GM18517 (cell line): ENCODE measurements around the gene PHF19.

ENCODE experiments used
- ATAC-seq: cut with Tn5 transposase; IDR thresholded peaks from one replicate; pipeline ENCODE4 v1.9.1; 2021; ENCODE audit warnings: mild to moderate bottlenecking, moderate library complexity; ENCODE audit not compliant: unreplicated experiment

PHF19 gene

GRCh38 chr9:120914396-120914795 lies 37.4 kb upstream of the PHF19 start:
- ATAC-seq, result no peak

- no peak for ATAC-seq
Observed at GRCh38 chr9:120913647-120914264, 36.8 kb upstream of the PHF19 start.

DNA sequence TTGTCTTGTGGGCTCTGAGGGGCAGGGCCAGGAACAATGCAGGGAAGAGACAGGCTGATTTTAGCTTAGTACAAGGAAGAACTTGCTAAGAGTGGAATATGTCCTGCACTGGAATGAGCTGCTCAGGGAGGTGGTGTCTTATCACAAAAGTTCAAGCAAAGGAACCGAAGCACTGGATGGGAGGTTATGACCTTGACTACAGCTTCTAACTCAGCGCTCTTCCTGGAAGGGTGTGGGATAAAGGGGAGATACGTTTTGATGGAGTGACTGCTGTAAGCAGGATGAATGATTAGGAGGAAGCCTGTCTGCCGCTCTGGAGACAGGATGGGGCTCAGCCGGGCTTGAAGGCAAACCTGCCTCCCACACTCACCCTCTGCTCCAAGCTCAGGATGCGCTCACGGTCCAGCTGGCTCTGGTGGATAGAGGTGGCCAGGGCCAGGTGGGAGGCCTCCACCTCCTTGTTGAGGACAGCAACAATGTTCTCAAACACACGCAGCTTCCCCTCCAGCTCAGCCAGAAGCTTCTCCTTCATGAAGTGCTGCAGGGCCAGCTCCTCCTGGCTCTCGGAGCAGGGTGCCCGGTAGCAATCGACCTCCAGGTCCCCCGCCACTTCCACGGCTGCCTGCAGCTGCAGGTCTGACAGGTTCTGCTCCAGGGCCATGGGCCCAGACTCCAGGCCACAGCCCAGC lies 36.1 kb upstream of the PHF19 start:
- no peak for ATAC-seq

DNA sequence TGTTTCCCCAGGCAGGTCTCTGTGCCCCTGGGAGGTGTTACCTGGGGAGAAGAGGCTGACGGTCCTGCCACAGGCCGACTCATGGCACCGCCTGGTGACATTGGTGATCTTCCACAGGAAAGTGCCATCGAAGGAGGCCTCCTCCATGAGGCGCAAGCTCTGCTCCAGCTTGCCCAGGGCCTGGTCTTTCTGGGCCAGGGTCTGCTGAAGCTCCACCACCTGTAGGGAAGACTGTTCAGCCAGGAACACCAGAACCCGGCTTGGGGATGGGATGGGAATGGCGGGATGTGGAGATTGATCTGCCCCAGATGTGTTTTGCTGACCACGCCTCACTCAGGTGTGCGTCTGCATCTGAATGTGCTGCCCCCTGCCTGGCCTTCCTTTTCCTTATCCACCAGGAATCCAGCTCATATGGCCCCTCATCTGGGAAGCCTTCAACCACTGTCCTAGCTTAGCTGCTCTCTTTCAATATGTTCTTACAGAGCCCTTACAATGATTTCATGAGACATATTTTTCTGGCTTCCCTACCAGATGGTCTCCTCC lies 34.4 kb upstream of the PHF19 start:
- no peak for ATAC-seq

DNA sequence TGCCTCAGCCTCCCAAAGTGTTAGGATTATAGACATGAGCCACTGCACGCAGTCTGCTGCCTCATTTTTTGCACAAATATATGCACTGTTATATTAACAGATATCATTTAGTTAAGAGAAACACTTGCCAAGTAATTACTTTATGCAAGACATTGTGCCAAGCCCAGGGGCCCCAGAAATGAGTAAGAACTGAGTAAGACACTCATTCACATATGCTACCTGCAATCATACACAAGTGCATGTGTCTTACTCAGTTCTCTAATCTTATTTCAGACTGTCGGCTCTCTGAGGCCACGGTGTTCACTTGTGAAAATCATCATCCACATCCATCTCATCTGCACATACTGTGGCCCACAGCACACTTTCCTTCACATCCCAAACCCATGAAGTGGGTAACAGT lies 33.7 kb upstream of the PHF19 start:
- no peak for ATAC-seq

GRCh38 chr9:120909904-120910303 lies 32.9 kb upstream of the PHF19 start:
- ATAC-seq, result no peak

DNA sequence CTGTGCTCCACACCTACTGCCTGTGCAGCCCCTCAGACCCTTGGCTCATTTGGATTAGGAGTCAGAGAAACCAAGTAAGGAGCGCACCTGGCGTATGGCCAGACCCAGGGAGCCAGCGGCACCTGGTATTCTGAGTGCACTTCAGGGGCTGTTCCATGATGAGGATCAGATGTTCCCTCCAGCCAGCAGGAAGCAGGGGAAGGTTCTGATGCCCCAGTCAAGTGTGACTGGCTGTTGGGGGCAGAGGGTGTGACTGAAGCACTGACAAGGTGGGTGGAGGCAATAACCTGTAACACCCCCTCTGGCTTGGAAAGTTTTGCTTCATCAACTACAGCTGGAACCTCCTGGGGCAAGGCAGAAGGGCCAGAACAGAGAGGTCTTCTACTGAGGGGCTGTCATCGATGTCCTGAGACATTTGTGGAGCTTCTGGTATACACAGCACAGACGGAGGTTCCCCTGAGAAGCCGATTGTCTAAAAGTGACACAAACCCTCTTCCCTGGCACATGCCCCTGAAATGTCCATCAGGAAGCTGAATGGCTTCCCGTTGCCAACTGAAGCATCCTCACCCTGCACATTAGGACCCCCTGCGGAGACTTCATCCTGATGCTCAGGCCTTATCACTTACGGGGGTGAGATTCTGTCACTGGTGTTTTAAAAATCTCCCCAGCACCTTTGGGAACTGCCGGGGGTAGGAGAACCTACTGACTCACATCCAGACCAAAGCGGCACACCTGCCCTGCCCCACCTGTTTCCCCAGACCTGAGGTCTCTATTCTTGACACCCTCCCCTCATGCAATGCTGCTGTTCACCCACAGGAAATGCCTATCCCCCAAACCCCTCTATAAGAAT lies 28.6 kb upstream of the PHF19 start:
- no peak for ATAC-seq

DNA sequence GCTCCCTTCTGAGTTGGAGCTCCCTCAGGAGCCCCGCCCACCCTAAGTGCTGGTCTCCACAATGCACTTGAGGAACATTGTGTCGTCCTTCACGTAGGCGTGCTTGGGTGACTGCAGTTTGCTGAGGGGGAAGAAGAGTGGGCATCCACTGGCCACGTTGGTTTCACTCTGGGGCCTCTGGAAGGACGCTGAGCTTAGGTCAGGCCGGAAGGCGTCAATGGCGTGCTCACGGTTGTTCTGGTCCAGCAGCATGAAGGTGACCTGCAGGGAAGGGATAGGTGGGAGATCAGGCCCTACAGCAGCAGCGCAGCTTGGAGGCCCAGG lies 28.0 kb upstream of the PHF19 start:
- ATAC-seq, result no peak

DNA sequence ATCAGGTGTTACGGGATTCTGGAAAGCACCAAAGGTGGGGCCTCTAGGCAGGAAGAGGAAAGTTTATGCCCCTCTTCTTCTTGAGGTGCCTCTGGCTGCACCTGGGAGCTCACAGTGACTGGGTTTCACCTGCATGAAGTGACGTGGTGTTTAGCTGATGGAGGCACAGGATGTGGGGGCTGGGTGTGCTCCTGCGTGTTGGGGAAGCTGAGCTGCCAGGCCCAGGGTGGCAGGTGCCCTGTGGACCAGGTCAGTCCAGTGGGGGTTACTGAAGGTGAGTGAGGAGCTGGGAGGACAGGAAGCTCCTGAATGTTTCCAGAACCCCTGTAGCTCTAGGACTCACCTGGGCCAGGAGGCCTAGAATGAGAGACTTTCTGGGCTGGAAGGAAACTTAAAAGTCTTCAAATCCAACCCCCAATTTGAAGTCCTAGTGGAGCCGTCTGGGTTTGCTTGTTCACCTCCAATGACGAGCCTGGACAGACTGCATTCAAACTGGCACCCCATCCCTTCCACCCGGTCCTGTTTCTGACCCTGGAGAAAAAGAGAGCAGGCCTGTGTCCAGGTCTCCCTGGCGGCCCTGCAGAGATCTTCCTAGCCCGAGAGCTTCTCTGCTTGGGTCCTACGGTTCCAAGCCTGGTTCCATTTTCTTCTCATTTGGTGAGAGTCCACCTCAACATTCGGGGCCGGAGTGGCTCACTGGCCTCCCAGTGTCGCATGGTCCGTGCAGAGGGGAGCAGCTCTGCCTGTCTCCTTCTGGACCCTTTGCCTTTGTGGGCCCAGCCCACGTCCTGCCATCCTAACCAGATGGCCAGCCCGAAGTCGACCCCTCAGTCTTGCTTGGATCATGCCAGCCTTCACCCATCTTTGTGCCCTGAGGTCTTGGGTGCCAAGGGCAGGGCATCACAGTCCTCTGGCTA lies 27.3 kb upstream of the PHF19 start:
- ATAC-seq, result no peak

- no peak for ATAC-seq
Observed at GRCh38 chr9:120902569-120903535, 25.9 kb upstream of the PHF19 start.

DNA sequence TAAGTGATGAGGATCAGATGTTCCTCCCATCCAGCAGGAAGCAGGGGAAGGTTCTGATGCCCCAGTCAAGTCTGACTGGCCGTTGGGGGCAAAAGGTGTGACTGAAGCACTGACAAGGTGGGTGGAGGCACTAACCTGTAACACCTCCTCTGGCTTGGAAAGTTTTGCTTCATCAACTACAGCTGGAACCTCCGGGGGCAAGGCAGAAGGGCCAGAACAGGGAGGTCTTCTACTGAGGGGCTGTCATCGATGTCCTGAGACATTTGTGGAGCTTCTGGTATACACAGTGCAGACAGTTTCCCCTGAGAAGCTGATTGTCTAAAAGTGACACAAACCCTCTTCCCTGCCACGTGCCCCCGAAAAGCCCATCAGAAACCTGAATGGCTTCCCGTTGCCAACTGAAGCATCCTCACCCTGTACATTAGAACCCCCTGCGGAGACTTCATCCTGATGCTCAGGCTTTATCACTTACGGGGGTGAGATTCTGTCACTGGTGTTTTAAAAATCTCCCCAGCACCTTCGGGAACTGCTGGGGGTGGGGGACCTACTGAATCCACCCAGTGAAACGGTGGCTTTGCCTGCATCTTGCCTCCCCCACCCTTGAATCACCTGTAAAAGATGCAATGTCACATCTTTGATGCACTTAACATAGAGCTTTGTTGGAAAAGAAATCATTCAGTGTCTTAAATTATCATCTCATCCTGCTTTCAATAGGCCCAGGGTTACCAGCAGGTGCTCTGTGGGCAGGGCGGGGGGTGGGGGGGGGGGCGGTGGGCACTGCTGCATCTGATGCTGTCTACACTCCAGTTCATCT lies 25.0 kb upstream of the PHF19 start:
- no peak for ATAC-seq

- ATAC-seq, result no peak
Observed at GRCh38 chr9:120900824-120901223, 23.8 kb upstream of the PHF19 start.

GRCh38 chr9:120899490-120900068 lies 22.6 kb upstream of the PHF19 start:
- ATAC-seq, result no peak

DNA sequence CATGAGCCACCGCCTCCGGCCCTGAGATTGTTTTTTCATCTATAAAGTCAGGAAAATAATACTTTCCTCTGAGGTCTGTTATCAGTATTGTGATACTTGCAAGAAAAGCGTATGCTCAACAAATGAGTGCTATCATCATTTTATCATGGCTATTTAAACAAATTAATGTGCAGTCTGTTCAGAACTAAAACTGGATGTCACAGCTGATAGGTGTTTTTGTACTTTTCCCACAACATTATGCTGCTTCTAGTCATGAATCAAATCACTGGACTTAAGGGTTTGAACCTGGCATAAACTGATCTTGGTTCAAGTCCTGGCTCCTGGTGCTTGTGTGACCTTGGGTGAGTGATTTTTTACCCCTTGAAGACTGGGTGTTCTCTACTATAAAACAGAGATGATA lies 21.4 kb upstream of the PHF19 start:
- ATAC-seq, result no peak

DNA sequence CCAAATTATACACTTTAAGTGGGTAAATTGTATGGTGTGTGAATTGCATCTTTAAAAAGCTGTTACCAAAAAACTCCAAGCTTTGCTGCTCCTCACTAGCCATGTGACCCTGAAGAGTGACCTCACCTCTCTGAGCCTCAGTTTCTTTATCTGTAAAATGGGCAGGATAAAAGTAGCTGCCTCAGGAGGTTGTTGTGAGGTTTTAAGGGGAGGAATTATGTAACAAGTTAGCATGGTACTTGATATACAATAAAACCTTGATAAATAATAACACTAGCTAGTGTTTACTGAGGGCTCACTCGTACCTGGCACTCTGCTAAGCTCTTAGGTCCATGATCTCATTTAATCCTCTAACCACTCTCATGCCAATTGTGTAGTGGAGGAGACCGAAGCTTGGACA lies 19.0 kb upstream of the PHF19 start:
- ATAC-seq, result no peak

DNA sequence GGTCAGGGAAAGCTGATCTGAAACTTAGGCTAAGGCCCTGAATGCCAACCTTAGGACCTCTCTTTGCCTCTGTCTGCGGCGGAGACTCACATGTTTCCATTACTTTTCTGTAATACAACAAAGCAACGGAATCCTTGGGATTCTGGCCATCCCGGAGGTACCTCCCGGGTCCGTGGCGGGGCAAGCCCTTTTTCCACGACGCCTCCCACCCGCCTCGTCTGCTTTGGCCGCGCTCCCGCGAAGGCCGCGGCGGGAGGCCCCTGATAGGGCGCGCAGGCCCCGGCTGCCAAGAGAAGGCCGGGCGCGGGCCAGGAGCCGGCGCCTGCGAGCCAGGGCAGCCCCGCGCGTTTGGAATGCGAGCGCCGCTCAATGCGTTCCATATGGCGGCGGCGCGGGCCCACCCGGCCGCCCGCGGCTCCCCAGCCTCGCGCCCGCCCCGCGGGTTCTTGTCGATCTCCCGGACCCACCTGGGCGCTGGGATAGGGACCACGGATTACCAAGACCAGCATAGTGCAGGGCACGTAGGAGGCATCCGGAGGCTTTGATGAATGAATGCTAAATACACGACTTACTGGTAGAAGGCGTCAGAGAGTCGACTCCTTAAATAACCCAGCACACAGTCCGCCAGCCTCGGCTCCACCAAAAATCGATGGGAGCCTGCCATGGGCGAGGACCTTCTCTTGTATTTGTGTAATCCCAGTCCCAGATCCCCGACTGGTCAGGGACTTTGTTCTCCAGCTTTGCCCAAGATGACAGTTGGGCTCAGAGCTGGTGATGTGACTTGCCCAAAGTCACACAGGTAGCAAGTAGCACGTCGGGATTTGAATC lies 17.5 kb upstream of the PHF19 start:
- no peak for ATAC-seq

GRCh38 chr9:120893611-120894307 lies 16.8 kb upstream of the PHF19 start:
- ATAC-seq, result no peak
